Measurements from ENCODE around the gene LMTK2. TPM values are rescaled to one million over a fixed set of nuclear protein-coding genes. Genes with fewer than 3 reads are reported as not detected.

LMTK2 gene
- total RNA-seq, 2 donors from 2014 or later, result 37.2 to 61.2 TPM

DNA sequence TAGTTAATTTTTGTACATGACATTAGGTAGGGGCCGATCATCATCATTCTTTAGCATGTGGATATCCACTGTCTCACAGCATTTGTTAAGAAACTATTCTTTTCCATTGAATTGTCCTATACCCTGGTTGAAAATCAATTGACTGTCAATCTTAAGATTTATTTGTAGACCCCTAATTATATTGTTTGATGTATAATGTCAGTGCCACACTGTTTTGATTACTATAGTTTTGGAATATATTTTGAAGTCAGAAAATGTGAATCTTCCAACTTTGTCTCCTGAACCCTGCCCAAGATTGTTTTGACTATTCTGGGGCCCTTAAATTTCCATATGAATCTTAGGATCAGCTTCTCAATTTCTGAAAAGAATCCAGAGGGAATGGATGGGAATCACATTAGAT, 6.6 kb upstream of the LMTK2 start:
- Histone ChIP-seq H3K27ac (no peak overlapping the region), H3K36me3 (no peaks in the 10 kb centered on the region), H3K9ac (ENCODE audit: low read depth in 2 of 2, low read length in 2 of 2) (no peak overlapping the region), H3K4me3 (no peak overlapping the region), H3K27me3 (no peaks in the 10 kb centered on the region), H3K9me3 (peaks cover 6% of the 10 kb centered on the region), H3K4me1 (no peaks in the 10 kb centered on the region)
- intact Hi-C loops (cut with DNase I), result loop anchor here (5.0 kb wide), 1 partner anchor 78 kb away; no protein-coding TSS in a partner anchor
- no peak for DNase-seq
- TF ChIP-seq, protein P1, sequence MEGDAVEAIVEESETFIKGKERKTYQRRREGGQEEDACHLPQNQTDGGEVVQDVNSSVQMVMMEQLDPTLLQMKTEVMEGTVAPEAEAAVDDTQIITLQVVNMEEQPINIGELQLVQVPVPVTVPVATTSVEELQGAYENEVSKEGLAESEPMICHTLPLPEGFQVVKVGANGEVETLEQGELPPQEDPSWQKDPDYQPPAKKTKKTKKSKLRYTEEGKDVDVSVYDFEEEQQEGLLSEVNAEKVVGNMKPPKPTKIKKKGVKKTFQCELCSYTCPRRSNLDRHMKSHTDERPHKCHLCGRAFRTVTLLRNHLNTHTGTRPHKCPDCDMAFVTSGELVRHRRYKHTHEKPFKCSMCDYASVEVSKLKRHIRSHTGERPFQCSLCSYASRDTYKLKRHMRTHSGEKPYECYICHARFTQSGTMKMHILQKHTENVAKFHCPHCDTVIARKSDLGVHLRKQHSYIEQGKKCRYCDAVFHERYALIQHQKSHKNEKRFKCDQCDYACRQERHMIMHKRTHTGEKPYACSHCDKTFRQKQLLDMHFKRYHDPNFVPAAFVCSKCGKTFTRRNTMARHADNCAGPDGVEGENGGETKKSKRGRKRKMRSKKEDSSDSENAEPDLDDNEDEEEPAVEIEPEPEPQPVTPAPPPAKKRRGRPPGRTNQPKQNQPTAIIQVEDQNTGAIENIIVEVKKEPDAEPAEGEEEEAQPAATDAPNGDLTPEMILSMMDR (IDR thresholded peaks at IDR 0.05), result no peak

DNA sequence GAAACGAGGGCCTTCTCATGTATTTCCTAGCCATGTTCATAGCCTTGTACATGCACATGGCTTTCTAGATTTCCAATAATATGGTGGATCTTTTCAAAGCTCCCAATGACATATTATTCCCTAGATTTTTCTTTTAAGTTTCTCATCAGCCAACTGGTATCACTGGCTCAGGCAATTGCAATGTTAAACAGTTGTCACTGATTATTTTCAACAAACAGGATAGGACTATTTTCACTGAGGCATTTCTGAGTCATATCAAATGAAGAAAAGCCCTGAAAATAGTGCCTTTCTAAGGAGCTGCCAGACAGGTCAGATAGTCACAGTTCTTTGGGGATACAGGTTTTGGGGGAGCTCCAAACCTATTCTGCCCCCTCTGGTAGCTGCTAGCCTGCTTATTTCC, 4.5 kb upstream of the LMTK2 start:
- no peaks in the 10 kb centered on the region for H3K36me3 ChIP-seq
- intact Hi-C loops (cut with DNase I), result loop anchor here (5.0 kb wide), 1 partner anchor 80 kb away; no protein-coding TSS in a partner anchor
- H3K27me3 ChIP-seq, result no peaks in the 10 kb centered on the region
- TF ChIP-seq, protein P1 (IDR thresholded peaks at IDR 0.05), result no peak
- no peak overlapping the region for H3K4me3 ChIP-seq
- peaks cover 6% of the 10 kb centered on the region for H3K9me3 ChIP-seq
- H3K27ac ChIP-seq, result no peak overlapping the region
- H3K9ac ChIP-seq (ENCODE audit: low read depth in 2 of 2, low read length in 2 of 2), result no peak overlapping the region
- DNase-seq, result no peak
- no peaks in the 10 kb centered on the region for H3K4me1 ChIP-seq

DNA sequence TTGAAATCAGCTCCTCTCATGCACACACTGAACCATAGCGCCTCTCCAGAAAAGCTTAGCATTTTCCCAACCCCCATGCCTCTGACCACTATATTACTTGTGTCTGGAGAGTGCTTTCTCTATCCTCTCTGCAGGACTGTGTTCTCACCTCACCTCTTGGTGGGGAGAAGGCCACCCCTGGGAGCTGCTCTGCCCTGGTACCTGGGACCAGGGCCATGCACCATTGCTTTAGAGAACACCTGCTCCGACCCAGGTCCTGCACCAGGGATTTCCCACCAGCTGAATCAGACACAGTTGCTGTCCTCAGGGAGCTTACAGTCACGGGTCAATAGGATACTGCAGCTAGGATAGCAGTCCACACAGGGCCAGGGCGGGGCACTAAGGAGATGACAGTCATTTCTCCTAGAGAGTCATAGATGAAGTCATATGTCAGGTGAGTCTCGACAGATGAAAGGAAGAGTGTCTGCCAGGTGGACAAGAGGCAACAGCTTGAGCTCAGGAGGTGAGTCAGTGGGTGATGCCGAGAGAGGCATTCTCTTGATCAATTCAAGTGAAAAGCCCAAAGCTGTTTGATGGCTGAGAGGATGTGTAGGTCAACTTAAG, 619 bp upstream of the LMTK2 start:
- TF ChIP-seq, protein P1 (IDR thresholded peaks at IDR 0.05), result no peak
- Histone ChIP-seq H3K36me3 (no peaks in the 10 kb centered on the region), H3K9me3 (no peaks in the 10 kb centered on the region), H3K27ac (no peak overlapping the region), H3K4me3 (no peak overlapping the region), H3K4me1 (peaks cover 15% of the 10 kb centered on the region), H3K9ac (ENCODE audit: low read depth in 2 of 2, low read length in 2 of 2) (no peak overlapping the region), H3K27me3 (no peaks in the 10 kb centered on the region)
- intact Hi-C loops (cut with DNase I), result loop anchor here (5.0 kb wide), 1 partner anchor 61 kb away; no protein-coding TSS in a partner anchor
- DNase-seq, result peak; percentile 44

DNA sequence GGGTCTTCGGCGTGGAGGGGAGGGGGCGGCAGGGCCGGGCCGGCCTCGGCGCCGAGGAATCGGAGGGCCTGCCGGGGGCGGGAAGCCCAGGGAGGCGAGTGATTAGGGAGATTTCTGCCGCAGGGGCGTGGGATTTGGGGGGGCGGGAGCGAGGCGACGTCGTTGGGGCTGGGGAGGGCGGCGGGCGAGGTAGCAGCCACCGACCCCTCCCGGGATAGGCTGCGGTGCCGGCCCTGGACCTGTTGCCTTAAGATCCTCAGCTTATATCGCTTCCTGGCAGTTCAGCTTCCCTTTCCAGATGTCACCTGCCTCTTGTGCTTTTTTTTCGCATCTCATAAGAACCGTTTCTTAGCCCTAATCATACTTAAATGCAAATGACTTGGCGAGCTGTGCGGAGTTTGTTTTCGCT, 655 bp downstream of the LMTK2 start:
- H3K36me3 ChIP-seq, result no peaks in the 10 kb centered on the region

DNA sequence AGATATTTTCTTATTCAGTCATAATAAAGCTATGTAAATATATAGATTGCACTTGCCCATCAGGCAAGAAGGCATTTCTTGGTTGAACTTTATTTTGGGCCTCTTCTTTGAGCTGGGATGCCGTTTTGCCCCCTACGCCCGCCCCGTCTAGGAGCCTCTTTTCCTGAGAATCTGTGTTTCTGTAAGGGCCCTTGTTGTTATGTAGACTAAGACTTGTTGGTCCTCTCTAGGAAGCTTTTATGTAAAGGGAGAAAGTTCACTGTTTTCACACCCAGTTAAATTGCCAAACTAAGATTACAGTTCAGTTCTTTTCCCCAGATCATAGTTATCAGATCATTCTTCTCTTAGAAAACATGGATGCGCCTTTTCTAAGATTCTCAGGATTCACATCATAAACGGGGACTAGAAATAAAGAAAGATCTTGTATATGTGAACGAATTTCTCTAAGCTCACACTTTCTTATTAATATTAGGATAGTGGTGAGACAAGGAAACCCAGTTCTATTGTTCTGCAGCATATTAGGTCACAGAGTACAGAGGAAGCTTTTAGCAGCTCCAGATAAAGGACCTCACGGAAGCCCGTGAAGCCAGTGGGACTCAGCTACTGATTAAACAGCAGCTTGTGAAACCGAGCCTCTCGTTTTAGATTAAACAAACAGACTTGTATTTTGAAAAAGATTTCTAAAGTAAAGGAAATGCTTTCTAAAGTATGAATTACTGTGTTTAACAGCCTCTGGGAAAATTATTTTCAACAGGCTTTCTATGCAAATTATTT, 3.8 kb downstream of the LMTK2 start:
- intact Hi-C loops (cut with DNase I), result no loop called here
- Histone ChIP-seq H3K27ac (peak overlapping the region; percentile 88), H3K36me3 (no peaks in the 10 kb centered on the region), H3K9ac (ENCODE audit: low read depth in 2 of 2, low read length in 2 of 2) (peak overlapping the region in 1 of 2 donors; percentile 23), H3K4me3 (no peak overlapping the region), H3K27me3 (no peaks in the 10 kb centered on the region), H3K4me1 (peaks cover 15% of the 10 kb centered on the region), H3K9me3 (no peaks in the 10 kb centered on the region)
- peak; percentile 67 for DNase-seq
- TF ChIP-seq, protein P1 (IDR thresholded peaks at IDR 0.05), result no peak

More for the DNA sequence above, 655 bp downstream of the LMTK2 start:
- peak overlapping the region; percentile 98 for H3K4me3 ChIP-seq
- no peaks in the 10 kb centered on the region for H3K9me3 ChIP-seq
- TF ChIP-seq, protein P1 (IDR thresholded peaks at IDR 0.05), result no peak
- H3K27ac ChIP-seq, result peak overlapping the region; percentile 88
- H3K27me3 ChIP-seq, result no peaks in the 10 kb centered on the region
- H3K9ac ChIP-seq (ENCODE audit: low read depth in 2 of 2, low read length in 2 of 2), result peak overlapping the region; percentile 72 to 97
- intact Hi-C loops (cut with DNase I), result loop anchor here (5.0 kb wide), 1 partner anchor 60 kb away; no protein-coding TSS in a partner anchor
- H3K4me1 ChIP-seq, result peaks cover 15% of the 10 kb centered on the region
- no peak for DNase-seq
